GM12873 (cell line): Measurements from ENCODE around the gene TREH.

Source experiments
- CTCF ChIP-seq: IDR thresholded peaks from 2 replicates; pipeline ENCODE4 v1.5.1; 2012; ENCODE audit warnings: low read depth, mild to moderate bottlenecking, moderate library complexity, low read length, control low read depth; ENCODE audit not compliant: insufficient read depth; ENCODE audit errors: missing control alignments

The TREH gene

DNA sequence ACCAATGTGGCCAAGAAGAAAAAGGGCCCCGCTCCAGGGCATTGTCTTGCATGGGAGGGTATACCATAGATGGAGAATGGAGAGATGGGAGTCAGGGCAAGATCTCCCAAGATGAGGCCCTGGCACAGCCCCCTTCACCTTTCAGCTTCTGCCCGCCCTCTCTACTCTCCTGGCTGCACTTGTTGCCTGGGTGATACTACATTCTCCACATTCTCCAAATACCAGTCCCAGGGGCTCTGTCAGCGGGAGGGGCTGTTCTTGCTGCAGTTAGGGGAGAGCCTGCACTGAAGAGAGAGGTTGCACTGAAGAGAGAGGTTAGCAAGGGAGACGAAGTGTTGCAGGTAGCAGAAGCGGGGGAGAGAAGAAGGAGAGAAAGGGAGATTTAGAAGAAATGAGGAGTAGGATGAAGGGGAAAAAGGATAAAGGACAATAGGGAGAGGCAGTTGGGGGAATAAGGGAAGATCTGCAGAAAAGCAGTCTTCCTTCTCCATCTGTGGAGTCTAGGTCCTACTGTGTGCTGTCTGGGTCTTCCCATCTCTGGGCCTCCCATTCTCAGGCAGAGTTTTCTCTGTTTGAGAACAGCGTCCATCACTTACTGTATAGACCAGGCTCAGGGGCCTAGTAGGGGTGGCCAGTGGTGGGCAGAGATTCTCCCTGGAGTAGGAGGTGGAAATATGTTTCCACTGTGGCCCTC, 64.0 kb downstream of the TREH start:
- TF ChIP-seq CTCF = no peak

DNA sequence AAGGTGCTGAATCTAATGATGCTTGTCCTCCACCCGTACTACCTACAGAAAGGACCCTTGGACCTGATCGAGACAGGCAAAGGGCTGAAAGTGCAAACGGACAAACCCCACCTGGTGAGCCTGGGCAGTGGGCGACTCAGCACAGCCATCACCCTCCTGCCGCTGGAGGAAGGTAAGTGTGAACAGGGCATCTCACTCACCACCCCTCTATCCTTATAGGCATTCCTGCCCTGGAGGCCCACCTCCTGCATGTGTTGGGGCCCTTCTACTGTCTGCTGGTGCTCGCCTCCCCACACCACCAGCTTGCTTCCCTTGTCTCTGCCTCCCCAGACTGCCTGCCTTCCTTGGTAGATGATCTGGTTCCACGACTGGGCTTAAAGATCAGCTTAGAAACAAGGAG, 64.9 kb downstream of the TREH start:
- no peak for TF ChIP-seq CTCF

DNA sequence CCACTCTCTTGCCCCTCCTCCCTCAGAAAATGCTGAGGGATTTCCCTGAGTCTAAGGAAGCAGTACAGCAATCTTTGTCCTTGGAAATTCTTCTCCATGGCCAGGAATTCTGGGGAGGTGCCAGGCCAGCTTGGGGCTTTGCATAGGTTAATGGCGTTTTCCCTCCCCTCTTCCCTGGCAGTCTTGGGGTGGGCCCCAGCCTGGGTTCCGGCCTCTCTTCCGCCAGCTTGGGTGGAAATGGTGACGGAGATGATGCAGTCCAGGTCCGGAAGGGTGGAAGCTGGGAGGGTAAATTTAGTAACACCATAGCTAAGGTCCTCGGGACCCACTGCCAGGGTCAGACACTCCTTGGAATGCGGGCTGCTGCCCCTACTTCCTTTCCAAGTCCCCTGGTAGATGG, 67.1 kb downstream of the TREH start:
- no peak for TF ChIP-seq CTCF

GRCh38 chr11:118610773-118611432, 68.5 kb downstream of the TREH start:
- peak; percentile 89 for TF ChIP-seq CTCF

- TF ChIP-seq CTCF = no peak
Measured at GRCh38 chr11:118610225-118610772, 69.2 kb downstream of the TREH start.

DNA sequence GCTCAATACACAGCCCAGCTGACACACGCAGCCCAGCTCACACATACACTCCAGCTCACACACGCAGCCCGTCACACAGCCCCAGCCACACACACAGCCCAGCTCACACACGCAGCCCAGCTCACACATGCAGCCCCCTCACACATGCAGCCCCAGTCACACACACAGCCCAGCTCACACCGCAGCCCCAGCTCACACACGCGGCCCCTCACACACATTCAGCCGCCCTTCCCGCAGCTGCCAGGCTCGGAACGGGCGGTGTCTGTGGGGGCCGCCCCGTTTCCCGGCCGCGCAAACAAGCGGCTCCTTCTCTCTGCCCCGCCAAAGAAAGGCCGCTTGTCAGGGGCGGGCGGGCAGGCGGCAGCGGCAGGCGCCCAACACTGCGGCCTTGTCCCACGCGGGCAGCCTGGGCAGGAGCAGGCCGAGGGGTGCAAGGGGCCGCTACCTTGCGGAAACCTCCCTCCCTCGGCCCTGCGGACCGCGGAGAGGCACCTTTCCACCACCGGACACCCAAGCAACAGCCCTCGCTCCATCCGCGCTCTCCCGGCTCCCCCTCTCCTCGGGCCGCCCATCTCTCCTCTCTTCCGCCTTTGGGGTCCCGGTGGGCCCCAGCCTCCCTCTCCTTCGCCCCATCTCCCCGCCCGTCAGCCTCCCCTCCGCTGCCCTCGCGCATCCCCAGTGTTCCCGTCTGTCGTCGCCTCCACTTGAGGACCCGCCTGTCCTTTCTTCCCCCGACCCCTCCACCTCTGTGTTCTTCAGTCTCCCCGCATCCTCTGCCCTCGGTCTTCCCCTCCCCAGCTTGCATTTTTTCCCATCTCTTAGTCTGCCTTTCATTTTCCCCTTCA, 69.8 kb downstream of the TREH start:
- TF ChIP-seq CTCF = no peak
